HG03060 (cell line): ENCODE results near the gene HS3ST4.

Experiments
- ATAC-seq: cut with Tn5 transposase; IDR thresholded peaks from one replicate; pipeline ENCODE4 v1.9.1; 2021; ENCODE audit warnings: low read depth, moderate number of reproducible peaks; ENCODE audit not compliant: unreplicated experiment

The HS3ST4 gene

DNA sequence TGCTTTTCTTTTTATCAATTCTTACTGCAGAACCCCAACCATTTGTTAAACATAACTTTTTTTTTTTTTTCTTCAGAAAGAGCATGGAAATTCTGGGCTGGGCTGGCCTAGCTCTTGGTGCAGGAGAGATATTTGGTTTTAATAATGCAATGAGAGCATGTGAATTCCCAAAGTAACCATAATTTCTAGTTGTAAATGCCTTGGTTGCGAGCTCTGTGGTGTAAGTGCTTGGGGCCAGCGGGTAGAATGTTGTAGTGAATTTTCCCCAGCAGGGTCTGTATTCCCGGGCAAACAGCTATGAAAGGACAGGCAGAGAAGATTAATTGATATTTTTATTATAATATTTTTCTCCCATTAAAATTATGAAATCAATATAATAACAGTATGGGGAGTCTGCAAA lies 465.6 kb downstream of the HS3ST4 start:
- ATAC-seq, result no peak

DNA sequence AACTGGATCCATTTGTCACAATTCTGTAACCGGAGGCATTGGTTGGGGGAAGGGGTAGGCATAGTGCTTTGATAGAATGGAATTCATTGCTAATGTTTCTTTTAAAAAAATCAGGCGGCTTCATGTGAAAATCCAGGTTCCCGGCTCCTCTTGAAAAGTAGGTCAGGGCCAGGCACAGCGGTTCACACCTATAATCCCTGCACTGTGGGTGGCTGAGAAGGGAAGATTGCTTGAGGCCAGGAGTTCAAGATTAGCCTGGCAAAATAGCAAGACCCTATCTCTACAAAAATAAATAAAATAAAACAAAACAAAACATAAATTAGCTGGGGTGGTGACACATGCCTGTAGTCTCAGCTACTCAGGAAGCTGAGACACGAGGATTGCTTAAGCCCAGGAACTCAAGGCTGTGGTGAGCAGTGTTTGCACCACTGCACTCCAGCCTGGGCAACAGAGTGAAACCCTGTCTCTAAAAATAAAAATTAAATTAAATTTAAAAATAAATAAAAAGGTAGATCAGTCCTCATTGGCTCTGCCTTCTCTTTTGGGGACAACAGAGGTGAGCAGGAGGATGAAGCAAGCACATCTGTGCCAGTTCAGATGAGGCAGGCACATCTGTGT lies 466.5 kb downstream of the HS3ST4 start:
- no peak for ATAC-seq

DNA sequence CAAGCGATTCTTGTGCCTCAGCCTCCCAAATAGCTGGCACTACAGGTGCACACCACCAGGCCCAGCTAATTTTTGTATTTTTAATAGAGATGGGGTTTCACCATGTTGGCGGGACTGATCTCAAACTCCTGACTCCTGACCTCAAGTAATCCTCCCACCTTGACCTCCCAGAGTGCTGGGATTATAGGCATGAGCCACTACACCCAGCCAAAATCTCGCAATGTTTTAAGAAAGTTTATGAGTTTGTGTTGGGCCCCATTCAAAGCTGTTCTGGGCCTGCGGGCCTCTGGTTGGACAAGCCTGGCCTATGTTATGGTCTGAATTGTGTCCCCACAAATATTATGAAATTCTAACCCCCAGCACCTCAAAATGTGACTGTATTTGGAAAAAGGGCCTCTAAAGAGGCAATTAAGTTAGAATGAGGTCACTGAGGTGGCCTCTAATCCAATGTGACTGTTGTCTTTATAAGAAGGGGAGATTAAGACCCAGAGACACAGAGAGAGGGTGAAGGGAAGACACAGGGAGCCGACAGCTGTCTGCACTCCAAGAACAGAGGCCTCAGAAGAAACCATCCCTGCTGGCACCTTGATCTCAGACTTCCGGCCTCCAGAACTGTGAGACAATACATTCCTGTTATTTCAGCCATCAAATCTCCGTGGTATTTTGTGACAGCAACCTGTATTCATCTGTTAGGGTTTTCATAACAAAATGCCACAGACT lies 469.9 kb downstream of the HS3ST4 start:
- no peak for ATAC-seq

DNA sequence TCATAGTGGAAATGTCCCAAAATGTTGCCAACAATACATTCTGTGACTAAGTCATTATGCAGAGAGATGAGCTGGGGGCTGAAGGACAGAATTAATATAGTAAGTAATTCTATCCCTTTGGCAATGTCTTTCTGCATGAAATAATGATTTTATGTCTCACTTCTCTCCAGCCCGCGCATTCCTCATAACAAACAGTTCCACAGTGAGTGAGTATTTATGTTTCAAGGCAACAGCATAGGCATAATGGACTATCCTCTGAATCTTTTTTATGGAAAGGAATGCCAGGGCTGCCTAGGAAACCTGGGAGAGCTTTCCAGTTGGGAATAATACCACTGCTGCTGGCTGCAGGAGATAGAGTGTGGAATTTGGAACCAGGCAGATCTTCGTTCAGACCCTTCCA lies 477.7 kb downstream of the HS3ST4 start:
- no peak for ATAC-seq

DNA sequence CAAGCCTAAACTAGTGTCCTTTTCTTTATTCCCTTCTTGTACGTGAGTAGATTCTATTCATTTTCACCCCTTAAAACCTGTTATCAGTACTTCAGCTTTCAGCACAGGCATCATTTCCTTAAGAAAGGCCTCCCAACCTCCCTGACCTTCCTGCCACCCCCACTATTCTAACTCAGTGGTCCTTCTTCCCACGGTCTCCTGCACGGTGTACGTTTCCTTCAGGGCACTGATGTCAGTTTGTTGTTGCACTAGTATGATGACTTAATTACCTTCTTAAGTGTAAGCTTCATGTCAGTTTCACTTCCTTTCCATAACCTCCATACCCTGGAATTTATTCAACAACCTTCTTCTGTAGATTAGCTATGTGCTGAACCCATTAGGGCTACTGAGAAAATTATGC lies 484.2 kb downstream of the HS3ST4 start:
- no peak for ATAC-seq

DNA sequence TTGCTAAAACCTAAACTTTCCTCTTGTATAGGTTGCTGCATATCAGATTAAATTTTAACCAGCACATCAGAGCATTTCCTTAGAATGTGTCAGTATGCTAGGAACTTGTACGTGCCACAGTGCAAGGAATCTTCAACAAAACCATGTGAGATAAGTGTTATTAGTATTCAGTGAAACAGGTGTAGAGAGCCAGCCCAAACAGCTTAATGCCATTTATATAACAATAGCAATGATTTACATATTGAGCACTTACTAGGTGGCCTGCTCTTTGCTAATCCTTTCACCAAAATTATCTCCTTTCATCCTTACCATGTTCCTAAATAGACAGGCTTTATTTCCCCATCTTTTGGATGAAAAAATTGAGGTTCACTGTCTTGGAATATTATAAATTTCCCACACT lies 485.7 kb downstream of the HS3ST4 start:
- no peak for ATAC-seq

DNA sequence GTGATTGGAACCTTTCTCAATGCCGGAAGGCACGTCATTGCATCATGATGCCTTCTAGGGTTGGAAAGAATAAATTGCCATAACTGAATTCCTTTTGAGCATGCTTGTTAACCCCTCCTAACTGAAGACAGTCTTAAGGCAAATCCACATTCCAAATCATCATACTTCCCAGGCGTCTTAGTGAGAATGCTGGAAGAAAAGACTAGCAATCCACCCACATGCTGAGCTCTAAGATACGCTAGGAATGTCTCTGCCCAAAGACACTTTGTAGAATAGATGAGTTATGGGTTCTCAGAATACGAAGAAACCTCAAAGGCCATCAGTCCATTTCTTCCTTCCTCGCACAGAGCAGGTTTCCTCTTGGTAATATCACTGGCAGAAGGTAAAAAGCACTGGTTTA lies 486.5 kb downstream of the HS3ST4 start:
- no peak for ATAC-seq

DNA sequence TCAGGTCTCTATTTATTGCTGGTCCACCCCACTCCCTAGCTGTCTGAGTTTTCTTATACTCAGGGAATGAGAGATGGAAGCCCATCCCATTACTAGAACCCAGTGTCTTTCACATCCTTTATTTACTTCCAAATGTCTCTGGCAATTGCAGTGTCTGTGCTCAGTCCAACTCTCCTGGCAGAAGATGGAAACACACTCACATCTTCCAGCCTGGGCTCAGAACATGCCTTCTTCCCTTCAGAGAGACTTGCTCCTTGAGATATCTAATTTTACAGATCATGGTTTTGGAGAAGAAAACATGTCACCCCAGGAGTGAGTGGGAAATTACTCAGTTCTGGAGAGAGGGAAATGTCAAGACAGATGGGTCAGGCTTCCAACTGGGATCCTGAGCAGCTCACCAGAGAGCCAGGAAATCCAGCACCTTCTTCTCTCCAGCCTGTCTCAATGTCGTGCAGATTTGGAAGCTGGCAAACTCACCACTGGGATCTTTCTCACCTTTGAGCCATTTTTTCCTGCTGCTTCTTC lies 494.4 kb downstream of the HS3ST4 start:
- no peak for ATAC-seq
